NCI-H1092 (cell line): ENCODE results near the gene CD163L1.
"Not testable (repeated sequence)": the region's sequence is repeated elsewhere in the genome, so short reads cannot be mapped to it uniquely, and the experiment has no call there.

Experiments used
- DNase-seq: peaks from one replicate; lab custom pipeline; 2025; lab: John Stamatoyannopoulos, UW

The CD163L1 gene

GRCh38 chr12:7444076-7444475 is at the start of gene CD163L1:
Gene CD163L1, minus strand, starts transcription at chr12:7444153. Its CDS starts 26 bp downstream, at chr12:7444127.
- DNase-seq = no peak

DNA sequence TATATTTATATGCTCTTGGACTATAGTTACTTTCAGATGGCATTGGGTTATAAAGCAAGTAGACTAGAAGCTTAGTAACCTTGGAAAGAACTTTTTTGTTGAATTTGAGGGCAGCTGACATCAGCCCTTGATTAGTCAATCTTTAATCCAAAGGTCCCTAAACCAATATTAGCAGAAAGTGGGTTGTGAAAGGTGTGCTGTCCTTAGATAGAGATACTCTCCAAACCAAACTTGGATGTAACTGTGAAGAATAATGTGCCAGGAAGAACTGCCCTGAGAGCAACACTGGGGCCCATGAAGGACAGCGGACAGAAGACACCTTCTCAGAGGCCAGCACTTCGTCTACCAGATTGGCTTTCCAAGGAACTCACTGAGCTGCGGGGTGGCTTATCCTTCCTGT is 49.1 kb upstream of the CD163L1 start:
- DNase-seq = no peak

DNA sequence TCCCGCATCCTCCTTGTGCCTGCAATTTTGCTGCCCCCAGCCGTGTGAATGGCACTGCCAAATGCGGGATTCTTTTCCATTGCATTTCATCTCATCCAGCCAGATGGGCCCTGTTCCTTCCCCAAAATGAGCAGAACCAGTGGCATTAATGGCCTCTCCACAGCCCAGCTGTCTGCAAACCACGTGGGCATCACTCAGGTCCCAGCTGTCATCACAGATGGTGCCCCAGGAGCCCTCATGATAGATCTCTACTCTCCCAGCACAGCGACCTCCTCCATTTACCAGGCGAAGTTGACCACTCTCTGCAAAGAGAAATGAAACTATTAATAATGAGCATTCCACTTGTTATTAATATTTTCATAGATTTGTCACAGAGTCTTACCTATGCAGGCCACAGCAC is 42.6 kb upstream of the CD163L1 start:
- no peak for DNase-seq

GRCh38 chr12:7485095-7485494 is 41.1 kb upstream of the CD163L1 start:
- DNase-seq = no peak

DNA sequence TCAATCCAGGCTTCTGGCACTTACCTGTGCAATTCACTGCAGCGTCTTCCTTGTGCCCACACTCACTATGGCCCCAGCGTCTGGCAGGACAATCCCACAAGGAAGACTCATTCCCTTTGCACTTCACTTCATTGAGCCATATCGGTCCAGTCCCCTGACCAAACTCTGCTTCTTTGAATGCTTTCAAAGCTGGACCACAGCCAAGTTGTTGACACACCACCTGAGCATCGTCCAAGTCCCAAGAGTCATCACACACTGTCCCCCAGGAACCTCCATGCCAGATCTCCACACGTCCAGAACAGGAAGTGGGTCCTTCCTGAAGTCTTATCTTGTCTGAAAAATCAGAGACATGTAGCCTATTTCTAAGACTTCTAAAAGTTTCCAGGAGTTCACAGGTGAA is 39.4 kb upstream of the CD163L1 start:
- DNase-seq = no peak

DNA sequence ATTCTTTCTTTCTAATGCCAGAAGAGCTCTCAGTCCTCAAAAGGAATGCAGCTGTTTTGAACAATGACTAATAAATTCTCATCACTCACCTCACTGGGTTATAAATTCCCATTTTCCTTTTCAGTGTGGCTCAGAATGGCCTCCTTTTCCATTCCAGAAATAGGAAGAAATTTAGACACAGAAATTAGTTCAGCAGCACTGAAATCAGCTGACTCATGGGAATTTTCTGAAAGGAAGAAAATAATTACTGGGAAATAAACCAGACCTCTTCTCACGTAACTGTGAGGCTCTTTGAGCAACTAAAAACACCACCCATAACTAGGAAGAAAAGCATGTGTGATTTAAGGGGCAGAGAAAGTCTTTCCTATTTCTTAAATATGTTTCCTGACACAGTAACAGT is 35.8 kb upstream of the CD163L1 start:
- no peak for DNase-seq

DNA sequence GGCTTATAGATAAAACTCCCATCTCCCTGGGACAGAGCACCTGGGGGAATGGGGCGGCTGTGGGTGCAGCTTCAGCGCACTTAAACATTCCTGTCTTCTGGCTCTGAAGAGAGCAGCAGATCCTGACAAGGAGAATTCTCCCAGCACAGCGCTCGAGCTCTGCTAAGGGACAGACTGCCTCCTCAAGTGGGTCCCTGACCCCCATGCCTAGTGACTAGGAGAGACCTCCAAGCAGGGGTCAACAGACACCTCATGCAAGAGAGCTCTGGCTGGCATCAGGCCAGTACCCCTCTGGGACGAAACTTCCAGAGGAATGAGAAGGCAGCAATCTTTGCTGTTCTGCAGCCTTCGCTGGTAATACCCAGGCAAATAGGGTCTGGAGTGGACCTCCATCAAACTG is 28.1 kb upstream of the CD163L1 start:
- no peak for DNase-seq

DNA sequence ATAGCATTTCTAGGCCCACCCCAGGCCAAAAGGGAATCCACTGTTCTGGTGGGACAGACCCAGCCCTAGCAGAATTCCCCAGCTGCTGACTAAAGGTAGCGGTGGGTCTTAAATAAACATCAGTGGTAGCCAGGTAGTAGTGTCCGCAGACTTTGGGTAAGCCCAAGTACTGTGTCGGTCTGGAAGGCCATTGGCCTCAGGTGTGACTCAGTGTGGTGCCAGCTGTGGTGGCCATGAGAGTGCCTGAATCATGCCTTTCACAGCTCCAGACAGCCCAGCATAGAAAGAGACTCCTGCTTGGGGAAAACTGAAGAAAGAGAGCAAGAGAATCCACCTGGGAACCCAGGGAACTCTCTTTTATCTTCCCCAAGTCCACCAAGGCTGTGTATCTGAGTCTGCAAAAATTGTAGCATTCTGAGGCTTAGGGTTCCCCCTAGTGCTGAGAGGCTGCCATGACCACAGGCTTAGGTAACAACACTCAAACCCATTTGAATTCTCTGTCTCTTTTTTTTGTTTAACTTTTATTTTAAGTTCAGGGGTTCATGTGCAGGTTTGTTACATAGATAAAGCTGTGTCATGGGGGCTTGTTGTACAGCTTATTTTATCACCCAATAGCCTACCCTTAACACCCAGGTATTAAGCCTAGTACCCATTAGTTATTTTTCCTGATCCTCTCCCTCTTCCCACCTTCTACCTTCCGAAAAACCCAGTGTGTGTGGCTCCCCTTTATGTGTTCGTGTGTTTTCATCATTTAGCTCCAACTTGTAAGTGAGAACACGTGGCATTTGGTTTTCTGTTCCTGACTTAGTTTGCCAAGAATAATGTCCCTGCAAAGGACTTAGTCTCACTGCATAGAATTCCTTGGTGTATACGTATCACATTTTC is 16.7 kb upstream of the CD163L1 start:
- DNase-seq = peak; percentile 1

- DNase-seq = no peak
Observed at GRCh38 chr12:7459973-7460372, 16.0 kb upstream of the CD163L1 start.

- no peak for DNase-seq
Observed at GRCh38 chr12:7451756-7452155, 7.8 kb upstream of the CD163L1 start.

DNA sequence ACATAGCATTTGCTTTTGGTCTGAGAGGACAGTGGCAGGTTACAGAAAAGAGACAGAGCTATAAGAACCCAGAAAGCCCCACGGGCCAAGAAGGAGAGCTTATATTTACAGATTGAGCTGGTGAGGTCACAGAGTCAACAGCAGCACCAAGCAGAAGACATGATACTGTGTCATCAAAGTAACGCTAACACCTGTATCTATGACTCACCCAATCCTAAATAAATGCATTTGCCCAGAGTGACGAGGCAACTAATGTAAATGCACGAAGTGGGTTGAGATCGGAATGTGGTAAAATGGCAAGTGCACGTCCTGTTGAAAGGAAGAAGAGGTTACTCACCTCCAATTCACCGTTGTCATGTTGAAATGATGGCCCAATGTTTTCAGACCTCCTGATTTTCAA is 6.7 kb upstream of the CD163L1 start:
- no peak for DNase-seq

DNA sequence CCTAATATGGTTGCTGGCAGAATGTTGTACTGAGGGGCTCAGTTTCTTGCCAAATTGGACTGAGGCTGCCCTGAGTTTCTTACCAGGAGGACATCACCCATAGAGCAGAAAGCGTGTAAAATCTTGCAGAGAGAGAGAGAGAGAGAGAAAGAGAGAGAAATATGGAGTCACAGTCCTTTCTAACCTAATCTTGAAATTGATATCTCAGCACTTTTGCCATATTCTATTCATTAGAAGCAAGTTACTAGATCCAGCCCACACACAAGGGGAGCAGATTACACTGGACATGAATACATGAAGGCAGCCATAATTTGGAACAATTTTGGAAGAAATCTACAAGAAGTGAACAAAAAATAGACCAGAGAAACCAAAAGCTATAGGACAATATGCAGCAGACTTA is 4.1 kb upstream of the CD163L1 start:
- no peak for DNase-seq

- DNase-seq = no peak
Observed at GRCh38 chr12:7444537-7444936, 584 bp upstream of the CD163L1 start.

GRCh38 chr12:7441216-7441615 is 2.7 kb downstream of the CD163L1 start:
- no peak for DNase-seq

DNA sequence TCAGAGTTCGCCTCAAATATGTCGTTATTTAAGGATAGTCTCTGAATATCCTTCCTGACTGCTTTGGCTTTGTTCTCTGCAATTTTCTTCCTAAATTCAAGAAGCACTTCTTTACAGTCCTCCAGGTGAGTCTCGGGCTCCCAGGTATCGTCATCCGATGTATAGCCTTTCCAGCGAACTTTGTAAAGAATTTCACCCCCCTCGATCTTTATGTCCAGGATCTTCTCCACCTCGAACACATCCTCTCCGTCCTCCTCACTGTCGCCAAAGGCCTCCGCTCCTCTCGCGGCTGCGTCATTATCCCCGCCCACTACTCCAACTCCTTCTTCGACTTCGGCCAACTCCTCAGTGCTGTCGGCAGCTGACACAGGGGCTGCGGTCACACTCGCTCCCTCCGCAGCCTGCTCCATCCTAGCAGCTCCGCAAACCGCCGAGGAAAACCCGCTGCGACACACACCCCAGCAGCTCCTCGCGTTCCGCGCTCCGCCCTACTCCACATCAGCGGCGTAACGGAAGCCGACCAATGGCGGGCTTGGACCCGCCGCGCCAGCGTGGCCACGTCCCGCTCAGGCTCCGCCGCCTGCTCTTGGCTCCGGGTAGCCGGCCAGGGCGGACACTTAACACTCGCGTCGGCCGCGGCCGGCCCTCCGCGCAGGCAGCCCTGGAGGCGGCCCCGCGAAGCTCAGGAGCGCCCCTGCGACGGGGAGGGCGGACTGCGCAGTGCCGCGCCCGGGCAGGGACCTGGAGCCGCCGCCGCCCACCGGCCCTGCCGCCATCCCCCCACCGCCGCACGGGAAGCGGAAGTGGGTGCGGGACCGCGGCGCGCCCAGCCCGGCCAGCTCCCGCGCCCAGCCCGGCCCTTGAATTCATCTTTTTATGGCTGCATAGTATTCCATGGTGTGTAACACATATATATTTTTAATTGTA is 4.1 kb downstream of the CD163L1 start:
- DNase-seq = no peak

GRCh38 chr12:7438291-7438995 is 5.5 kb downstream of the CD163L1 start:
- not testable (repeated sequence) for DNase-seq

DNA sequence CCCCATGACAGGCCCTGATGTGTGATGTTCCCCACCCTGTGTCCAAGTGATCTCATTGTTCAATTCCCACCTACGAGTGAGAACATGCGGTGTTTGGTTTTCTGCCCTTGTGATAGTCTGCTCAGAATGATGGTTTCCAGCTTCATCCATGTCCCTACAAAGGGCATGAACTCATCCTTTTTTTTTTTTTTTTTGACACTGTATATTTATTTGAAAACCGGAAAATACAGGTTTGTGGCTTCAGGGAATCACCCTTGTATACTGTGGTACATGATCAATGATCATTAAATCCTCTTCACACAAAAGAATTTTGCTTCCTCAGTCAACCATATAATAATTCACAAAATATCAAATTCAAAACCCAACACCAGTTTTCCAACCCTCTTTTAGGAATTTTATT is 6.5 kb downstream of the CD163L1 start:
- DNase-seq = not testable (repeated sequence)

DNA sequence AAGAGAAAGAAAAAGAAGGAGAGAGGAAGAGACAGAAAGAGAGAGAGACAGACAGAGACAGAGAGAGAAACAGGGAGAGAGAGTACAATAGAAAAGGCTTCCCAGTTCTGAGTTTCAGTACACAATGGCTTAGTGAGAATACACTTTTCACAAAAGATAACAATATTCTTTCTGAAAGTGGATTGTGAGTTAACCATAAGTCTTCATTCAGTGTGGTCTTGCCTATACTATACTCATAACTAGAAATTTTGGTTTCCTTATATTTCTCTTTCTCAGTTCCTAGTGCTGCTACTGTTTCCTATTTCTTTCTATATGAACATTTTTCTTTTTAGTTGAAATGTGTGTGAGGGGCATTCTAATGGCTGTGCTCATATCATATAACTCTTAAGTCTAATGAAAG is 9.3 kb downstream of the CD163L1 start:
- no peak for DNase-seq

- no peak for DNase-seq
Observed at GRCh38 chr12:7433276-7433822, 10.6 kb downstream of the CD163L1 start.

DNA sequence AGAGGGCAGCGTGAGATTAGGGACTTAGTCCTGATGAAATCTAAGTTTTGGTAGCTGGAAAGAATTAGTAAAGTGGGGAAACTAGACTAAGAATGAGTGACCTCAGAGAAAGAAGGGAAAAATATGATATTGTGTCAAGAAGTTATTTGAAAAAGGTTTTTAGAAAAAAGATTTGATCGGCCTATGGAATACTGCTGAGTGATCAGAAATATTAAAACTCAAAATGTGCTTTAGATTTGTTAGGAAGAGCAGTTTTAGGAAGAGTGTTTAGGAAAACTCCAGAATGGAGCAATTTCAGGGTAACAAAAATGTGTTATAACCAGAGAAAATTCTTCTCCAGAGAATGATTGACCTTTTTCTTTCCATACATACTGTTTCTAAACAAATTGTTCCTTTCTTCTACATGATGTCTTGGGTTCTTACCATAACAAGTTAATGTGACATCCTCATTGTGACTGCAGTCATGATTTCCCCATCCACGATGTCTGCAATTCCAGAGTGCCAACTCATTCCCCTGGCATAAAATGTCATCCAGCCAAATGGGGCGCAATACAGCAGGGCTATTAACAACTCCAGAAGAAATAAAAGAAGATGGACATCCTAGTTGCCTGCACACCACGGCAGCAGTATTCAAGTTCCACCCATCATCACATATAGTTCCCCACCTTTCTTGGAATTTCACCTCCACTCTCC is 11.8 kb downstream of the CD163L1 start:
- DNase-seq = no peak

- DNase-seq = no peak
Observed at GRCh38 chr12:7411343-7411742, 32.6 kb downstream of the CD163L1 start.
